Endothelial cell of umbilical vein (primary cell): ENCODE results near the gene DSC1. TPM values are rescaled to one million over a fixed set of nuclear protein-coding genes. Genes with fewer than 3 reads are reported as not detected.

ENCODE experiments used
- BruUV-seq: library from RNA; stranded (reverse); fragments of 400-500 nt; replicated peaks from 2 replicates; lab custom pipeline; 2021; lab: Mats Ljungman, UMichigan
- CTCF ChIA-PET: fragments of 300-600, 350-600 bp; sonication (Branson Sonifier 250); formaldehyde crosslinking; loops from one replicate; lab custom pipeline; 2021; ENCODE audit warnings: antibody characterized with exemption, inconsistent platforms; lab: Charles Lee
- POLR2A ChIA-PET: fragments of 300-600, 350-600 bp; sonication (Branson Sonifier 250); formaldehyde crosslinking; loops from one replicate; lab custom pipeline; 2021; ENCODE audit warnings: antibody characterized with exemption, inconsistent platforms; lab: Charles Lee
- DNase-seq: peaks from one replicate; pipeline ENCODE4 v3.0.0-alpha.2; 2011; ENCODE audit warnings: low read depth, low spot score
- FAIRE-seq: peaks from 2 replicates; lab custom pipeline; 2011; peaks lifted over from hg19 to GRCh38; lab: Jason Lieb, UNC
- H2AFZ ChIP-seq: 2 replicates; pipeline ENCODE4 v1.6.0; 2012; ENCODE audit warnings: low read depth, low read length, control low read depth, inconsistent platforms
- H3K27ac ChIP-seq: 2 replicates; pipeline ENCODE4 v1.5.1; 2011; ENCODE audit warnings: low read depth, mild to moderate bottlenecking, control low read depth, low read length, moderate library complexity; ENCODE audit not compliant: insufficient read depth
- H3K27me3 ChIP-seq, 2 experiments: 2 replicates each; pipeline versions ENCODE4 v1.6.0 to v1.6.1; 2011; ENCODE audit warnings: low read length in 2 of 2, mixed read lengths in 1 of 2; ENCODE audit not compliant: control insufficient read depth in 2 of 2, insufficient read depth in 2 of 2
- H3K36me3 ChIP-seq, 2 experiments: 2 replicates in 1 of 2; 3 replicates in 1 of 2; pipeline ENCODE4 v1.5.1; 2011; ENCODE audit warnings: low read length in 2 of 2, mild to moderate bottlenecking in 1 of 2, moderate library complexity in 1 of 2; ENCODE audit not compliant: control insufficient read depth in 2 of 2, insufficient read depth in 2 of 2; ENCODE audit errors: extremely low read depth in 1 of 2
- H3K4me1 ChIP-seq: 3 replicates; pipeline ENCODE4 v1.5.1; 2011; ENCODE audit warnings: mild to moderate bottlenecking, low read length; ENCODE audit not compliant: control insufficient read depth, insufficient read depth; ENCODE audit errors: extremely low read depth
- H3K4me2 ChIP-seq: 2 replicates; pipeline ENCODE4 v1.6.1; 2011; ENCODE audit warnings: low read length, control low read depth, mixed read lengths; ENCODE audit not compliant: insufficient read depth
- H3K4me3 ChIP-seq, 3 experiments: fragments of 200-600 bp in 1 of 3; sonication (generic), shearing (Covaris generic) in 1 of 3; replicated peaks in 1 of 3; 2 replicates each; pipeline ENCODE4 v1.5.1; 2011 to 2016; ENCODE audit warnings: control low read depth in 3 of 3, low read length in 3 of 3, mild to moderate bottlenecking in 2 of 3, inconsistent platforms in 1 of 3, low read depth in 1 of 3, moderate library complexity in 1 of 3; ENCODE audit not compliant: insufficient read depth in 1 of 3
- H3K79me2 ChIP-seq: 2 replicates; pipeline ENCODE4 v1.6.0; 2012; ENCODE audit warnings: low read length, inconsistent platforms; ENCODE audit not compliant: control insufficient read depth, insufficient read depth
- H3K9ac ChIP-seq: replicated peaks from 2 replicates; pipeline ENCODE3; 2011; ENCODE audit warnings: low read length, control low read depth; ENCODE audit not compliant: insufficient read depth; ENCODE audit errors: extremely low read depth
- H3K9me1 ChIP-seq: replicated peaks from 3 replicates; pipeline ENCODE4 v1.6.0; 2011; ENCODE audit warnings: mild to moderate bottlenecking, low read length; ENCODE audit not compliant: control insufficient read depth, insufficient read depth; ENCODE audit errors: extremely low read depth
- H3K9me3 ChIP-seq: replicated peaks from 2 replicates; pipeline ENCODE4 v1.5.1; 2012; ENCODE audit warnings: low read length, inconsistent platforms; ENCODE audit not compliant: control insufficient read depth, insufficient read depth
- H4K20me1 ChIP-seq: replicated peaks from 2 replicates; pipeline ENCODE3; 2011; ENCODE audit warnings: mild to moderate bottlenecking, low read length; ENCODE audit not compliant: control insufficient read depth, insufficient read depth; ENCODE audit errors: extremely low read depth
- CTCF ChIP-seq, 2 donors: IDR thresholded peaks; 1 replicate in 1 of 2; 2 replicates in 1 of 2; pipeline ENCODE4 v1.5.1; 2011; ENCODE audit warnings: low read length in 2 of 2, mild to moderate bottlenecking in 2 of 2, moderate library complexity in 2 of 2, control low read depth in 1 of 2, inconsistent platforms in 1 of 2, low read depth in 1 of 2; ENCODE audit not compliant: insufficient read depth in 1 of 2; ENCODE audit errors: extremely low read depth in 1 of 2
- EZH2 ChIP-seq: IDR thresholded peaks from 2 replicates; pipeline ENCODE4 v1.6.1; 2012; ENCODE audit warnings: borderline replicate concordance, low read depth, mild to moderate bottlenecking, moderate library complexity, low read length, inconsistent platforms; ENCODE audit not compliant: severe bottlenecking
- FOS ChIP-seq: IDR thresholded peaks from 2 replicates; pipeline ENCODE4 v1.6.1; 2011; ENCODE audit warnings: mild to moderate bottlenecking, low read length, moderate library complexity, borderline replicate concordance; ENCODE audit not compliant: insufficient read depth
- GATA2 ChIP-seq: IDR thresholded peaks from 2 replicates; pipeline ENCODE4 v1.7.0; 2011; ENCODE audit warnings: low read depth, mild to moderate bottlenecking, moderate library complexity, mixed read lengths, low read length; ENCODE audit not compliant: insufficient read length, insufficient read depth
- JUN ChIP-seq: IDR thresholded peaks from 2 replicates; pipeline ENCODE4 v1.6.1; 2011; ENCODE audit warnings: borderline replicate concordance, low read depth; ENCODE audit not compliant: insufficient read length, insufficient read depth
- MAX ChIP-seq: IDR thresholded peaks from 2 replicates; pipeline ENCODE4 v1.6.1; 2011; ENCODE audit not compliant: insufficient read depth, insufficient read length
- MYC ChIP-seq: IDR thresholded peaks from one replicate; pipeline ENCODE4 v1.6.1; 2011; ENCODE audit warnings: mild to moderate bottlenecking, low read depth, low read length
- POLR2A ChIP-seq: IDR thresholded peaks from 2 replicates; pipeline ENCODE4 v1.6.1; 2012; ENCODE audit warnings: low read depth, mild to moderate bottlenecking, control low read depth, low read length
- POLR2AphosphoS5 ChIP-seq: IDR thresholded peaks from 2 replicates; pipeline ENCODE4 v1.6.1; 2012; ENCODE audit warnings: low read depth, mild to moderate bottlenecking, control low read depth, low read length, moderate library complexity; ENCODE audit not compliant: insufficient read depth
- dilution Hi-C: fragments of 300-500 bp; cut with MboI; formaldehyde crosslinking; loops from one replicate; pipeline ENCODE4 v1.15.0; 2019; ENCODE audit warnings: low sequenced_read_pairs; ENCODE audit not compliant: extremely low pct_ligation_motif_present
- intact Hi-C: fragments of 100-400 bp; cut with micrococcal nuclease; formaldehyde crosslinking; loops from one replicate; pipeline ENCODE4 v1.10.0; 2022
- polyA plus RNA-seq, 4 experiments: library from polyadenylated mRNA; depleted of rRNA in 3 of 4; stranded (reverse) in 3 of 4; unstranded in 1 of 4; fragments of >200 nt; gene quantifications; 2 replicates each; pipeline versions ENCODE4 v1.2.1 to v1.2.3, GENCODE V29; 2011 to 2012; ENCODE audit warnings: missing spikeins in 1 of 4
- total RNA-seq: library from RNA; stranded (reverse); gene quantifications from 2 replicates; pipeline ENCODE4 v1.2.3, GENCODE V29; 2021

Gene DSC1
- total and polyA plus RNA-seq, 2 donors (not counting 3 experiments of a cell fraction or from before 2014, with no cell fraction given) = not detected

GRCh38 chr18:31170335-31170734 lies 7.7 kb upstream of the DSC1 start:
- no peaks in the 10 kb centered on the region for H3K9me1 ChIP-seq
- no peaks in the 10 kb centered on the region for H3K27me3 ChIP-seq
- no peak for FAIRE-seq
- no TSS peak for BruUV-seq
- H2AFZ ChIP-seq = no peak overlapping the region
- no peaks in the 10 kb centered on the region for H3K4me1 ChIP-seq
- dilution Hi-C loops (no loop called here), intact Hi-C loops (no loop called here)
- no peaks in the 10 kb centered on the region for H3K79me2 ChIP-seq
- H3K4me2 ChIP-seq = no peak overlapping the region
- no peaks in the 10 kb centered on the region for H3K9me3 ChIP-seq
- CTCF ChIA-PET = no interaction called here
- POLR2A ChIA-PET = no interaction called here
- no peak for DNase-seq
- no peaks in the 10 kb centered on the region for H4K20me1 ChIP-seq
- TF ChIP-seq POLR2AphosphoS5 = no peak
- TF ChIP-seq GATA2 = no peak
- TF ChIP-seq EZH2 = no peak
- no peak for TF ChIP-seq JUN
- no peak for TF ChIP-seq MAX
- TF ChIP-seq FOS = no peak
- no peak for TF ChIP-seq CTCF (IDR thresholded peaks at IDR 0.05; ENCODE audit: extremely low read depth in 1 of 2, insufficient read depth in 1 of 2, low read depth in 1 of 2, low read length in 2 of 2)
- no peak for TF ChIP-seq POLR2A
- TF ChIP-seq MYC = no peak
- H3K4me3 ChIP-seq = no peak overlapping the region
- no peak overlapping the region for H3K9ac ChIP-seq
- H3K27ac ChIP-seq = no peak overlapping the region
- H3K36me3 ChIP-seq = no peaks in the 10 kb centered on the region
